Testis (tissue), 5 donors: ENCODE results near the gene SIGLEC11. TPM values are rescaled to one million over a fixed set of nuclear protein-coding genes. Genes with fewer than 3 reads are reported as not detected.
A peak's percentile ranks its signal among the peaks of the same experiment; 100 is the strongest.
"Not testable (repeated sequence)": the region's sequence is repeated elsewhere in the genome, so short reads cannot be mapped to it uniquely, and the experiment has no call there.

Experiments used
- DNase-seq: peaks from one replicate; pipeline ENCODE4 v3.0.0-alpha.2; 2019
- H3K27ac ChIP-seq, 2 donors: fragments of 200-600 bp; sonication (generic); one replicate each; pipeline ENCODE4 v1.5.1; 2019
- H3K27me3 ChIP-seq: fragments of 200-600 bp; sonication (generic); one replicate; pipeline ENCODE4 v1.5.1; 2019
- H3K36me3 ChIP-seq: fragments of 200-600 bp; sonication (generic); one replicate; pipeline ENCODE4 v1.5.1; 2017; ENCODE audit warnings: low read depth; ENCODE audit errors: missing control alignments
- H3K4me1 ChIP-seq: fragments of 200-600 bp; sonication (generic); one replicate; pipeline ENCODE4 v1.5.1; 2019
- H3K4me3 ChIP-seq, 2 donors: fragments of 200-600 bp; sonication (generic); one replicate each; pipeline ENCODE4 v1.5.1; 2017 to 2019
- H3K9me3 ChIP-seq: fragments of 200-600 bp; sonication (generic); one replicate; pipeline ENCODE4 v1.5.1; 2017
- POLR2A ChIP-seq: fragments of 450-650 bp; IDR thresholded peaks from one replicate; pipeline ENCODE4 v1.6.1; 2017; ENCODE audit warnings: antibody characterized with exemption, mild to moderate bottlenecking, moderate library complexity
- WGBS, 2 donors: methylation state at CpG; one replicate each; pipeline ENCODE4 v1.1.5; 2018; 5-methylcytosine and 5-hydroxymethylcytosine counted together
- intact Hi-C: fragments of 100-400 bp; cut with DNase I; formaldehyde crosslinking; loops from one replicate; pipeline ENCODE4 v1.15.1; 2023; ENCODE audit warnings: low total_unique reads
- long read RNA-seq, 2 donors: transcript quantifications; one replicate each; lab custom pipeline, GENCODE V29; 2026
- polyA plus RNA-seq: library from polyadenylated mRNA; stranded (reverse); fragments of 350-450 nt; fragmentation: Illumina TruSeq; extraction: RNeasy Lipid Tissue Mini Kit (QIAGEN cat#74804); gene quantifications from one replicate; pipeline ENCODE4 v1.2.3, GENCODE V29; 2014; ENCODE audit warnings: low read depth, low replicate concordance; ENCODE audit not compliant: insufficient read depth
- total RNA-seq, 2 donors: library from RNA; depleted of rRNA; stranded (reverse); fragments of >200 nt; gene quantifications; one replicate each; pipeline ENCODE4 v1.2.3, GENCODE V29; 2016
- TF ChIP-seq, protein P1 (sequence below), 3 experiments: fragments of 450-650 bp in 2 of 3; fragments of 200-600 bp in 1 of 3; sonication (generic) in 1 of 3; IDR thresholded peaks; one replicate each; pipeline ENCODE4 v1.5.1; 2016 to 2019; ENCODE audit warnings: antibody characterized with exemption in 3 of 3, mild to moderate bottlenecking in 2 of 3, moderate library complexity in 1 of 3

The SIGLEC11 gene, protein sequence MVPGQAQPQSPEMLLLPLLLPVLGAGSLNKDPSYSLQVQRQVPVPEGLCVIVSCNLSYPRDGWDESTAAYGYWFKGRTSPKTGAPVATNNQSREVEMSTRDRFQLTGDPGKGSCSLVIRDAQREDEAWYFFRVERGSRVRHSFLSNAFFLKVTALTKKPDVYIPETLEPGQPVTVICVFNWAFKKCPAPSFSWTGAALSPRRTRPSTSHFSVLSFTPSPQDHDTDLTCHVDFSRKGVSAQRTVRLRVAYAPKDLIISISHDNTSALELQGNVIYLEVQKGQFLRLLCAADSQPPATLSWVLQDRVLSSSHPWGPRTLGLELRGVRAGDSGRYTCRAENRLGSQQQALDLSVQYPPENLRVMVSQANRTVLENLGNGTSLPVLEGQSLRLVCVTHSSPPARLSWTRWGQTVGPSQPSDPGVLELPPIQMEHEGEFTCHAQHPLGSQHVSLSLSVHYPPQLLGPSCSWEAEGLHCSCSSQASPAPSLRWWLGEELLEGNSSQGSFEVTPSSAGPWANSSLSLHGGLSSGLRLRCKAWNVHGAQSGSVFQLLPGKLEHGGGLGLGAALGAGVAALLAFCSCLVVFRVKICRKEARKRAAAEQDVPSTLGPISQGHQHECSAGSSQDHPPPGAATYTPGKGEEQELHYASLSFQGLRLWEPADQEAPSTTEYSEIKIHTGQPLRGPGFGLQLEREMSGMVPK
- 1 to 10 TPM; 6.0 to 8.5 TPM for total RNA-seq
- polyA plus RNA-seq, result 5.8 TPM
- long read RNA-seq, donor 1, transcript SIGLEC11-201 (3 exons, 825 nt), result major isoform, 32 of 33 reads
- long read RNA-seq, donor 1, partial matches to known transcripts, result 0 of 33 reads
- long read RNA-seq, donor 1, other reads (novel, unspliced or antisense), result 0 of 33 reads
- long read RNA-seq, donor 2, transcript SIGLEC11-201 (3 exons, 825 nt), result major isoform, 15 of 15 reads
- long read RNA-seq, donor 2, partial matches to known transcripts, result 0 of 15 reads
- long read RNA-seq, donor 2, other reads (novel, unspliced or antisense), result 0 of 15 reads

DNA sequence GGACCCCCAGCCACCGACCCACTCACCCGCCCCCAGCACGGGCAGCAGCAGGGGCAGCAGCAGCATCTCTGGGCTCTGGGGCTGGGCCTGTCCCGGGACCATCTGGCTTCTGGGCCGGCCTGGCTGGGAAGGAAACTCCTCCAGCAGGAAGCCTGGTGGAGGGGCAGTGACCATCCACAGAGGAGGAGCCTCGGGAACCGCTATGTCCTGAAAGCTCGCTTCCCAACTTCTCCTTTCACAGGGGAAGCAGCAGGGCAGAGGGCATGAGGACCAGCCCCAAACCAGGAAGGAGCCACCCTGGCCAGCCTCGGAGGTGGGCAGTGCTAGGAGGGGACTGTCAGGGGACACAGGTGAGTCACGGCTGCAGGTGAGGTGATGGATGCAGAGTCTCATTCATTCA is at the start of gene SIGLEC11:
SIGLEC11 (minus strand) TSS at position 193 of the 400 bp plus-strand sequence; CDS start at position 102, 91 bp downstream.
- H3K4me1 ChIP-seq, H3K27me3 ChIP-seq, H3K36me3 ChIP-seq, H3K4me3 ChIP-seq, intact Hi-C loops, DNase-seq, H3K9me3 ChIP-seq, H3K27ac ChIP-seq: not testable (repeated sequence)
- 51 to 100% methylated on average over 2 of the region's 10 CpGs for WGBS, 2 donors

DNA sequence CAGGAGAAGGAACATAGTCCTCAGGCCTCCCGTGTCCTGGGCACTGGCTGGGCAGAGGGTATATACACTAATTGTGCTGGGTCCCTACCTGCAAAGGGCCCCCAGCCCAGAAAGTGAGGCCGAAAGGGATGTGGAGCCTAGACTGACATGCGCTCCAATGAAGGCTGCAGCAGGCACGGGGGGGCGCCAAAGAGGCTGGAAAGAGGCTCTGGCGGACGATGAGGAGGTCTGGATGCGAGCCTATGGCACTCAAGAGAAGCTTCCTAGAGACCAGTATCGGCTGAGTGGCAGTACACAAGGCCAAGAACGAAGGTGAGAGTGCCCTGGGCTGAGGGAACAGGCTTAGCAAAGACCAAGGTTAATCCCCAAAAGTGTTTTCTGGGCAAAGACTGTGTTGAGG is 47.6 kb upstream of the SIGLEC11 start:
- no peak for TF ChIP-seq POLR2A
- TF ChIP-seq, protein P1, sequence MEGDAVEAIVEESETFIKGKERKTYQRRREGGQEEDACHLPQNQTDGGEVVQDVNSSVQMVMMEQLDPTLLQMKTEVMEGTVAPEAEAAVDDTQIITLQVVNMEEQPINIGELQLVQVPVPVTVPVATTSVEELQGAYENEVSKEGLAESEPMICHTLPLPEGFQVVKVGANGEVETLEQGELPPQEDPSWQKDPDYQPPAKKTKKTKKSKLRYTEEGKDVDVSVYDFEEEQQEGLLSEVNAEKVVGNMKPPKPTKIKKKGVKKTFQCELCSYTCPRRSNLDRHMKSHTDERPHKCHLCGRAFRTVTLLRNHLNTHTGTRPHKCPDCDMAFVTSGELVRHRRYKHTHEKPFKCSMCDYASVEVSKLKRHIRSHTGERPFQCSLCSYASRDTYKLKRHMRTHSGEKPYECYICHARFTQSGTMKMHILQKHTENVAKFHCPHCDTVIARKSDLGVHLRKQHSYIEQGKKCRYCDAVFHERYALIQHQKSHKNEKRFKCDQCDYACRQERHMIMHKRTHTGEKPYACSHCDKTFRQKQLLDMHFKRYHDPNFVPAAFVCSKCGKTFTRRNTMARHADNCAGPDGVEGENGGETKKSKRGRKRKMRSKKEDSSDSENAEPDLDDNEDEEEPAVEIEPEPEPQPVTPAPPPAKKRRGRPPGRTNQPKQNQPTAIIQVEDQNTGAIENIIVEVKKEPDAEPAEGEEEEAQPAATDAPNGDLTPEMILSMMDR (IDR thresholded peaks at IDR 0.05), result no peak
- Histone ChIP-seq H3K9me3 (no peaks in the 10 kb centered on the region), H3K36me3 (no peaks in the 10 kb centered on the region), H3K4me3 (no peak overlapping the region), H3K4me1 (peaks cover 9% of the 10 kb centered on the region), H3K27me3 (no peaks in the 10 kb centered on the region), H3K27ac (no peak overlapping the region)
- 68 to 73% methylated on average over 10 of the region's 10 CpGs for WGBS, 2 donors
- peak; percentile 33 for DNase-seq
- intact Hi-C loops, result no loop called here

DNA sequence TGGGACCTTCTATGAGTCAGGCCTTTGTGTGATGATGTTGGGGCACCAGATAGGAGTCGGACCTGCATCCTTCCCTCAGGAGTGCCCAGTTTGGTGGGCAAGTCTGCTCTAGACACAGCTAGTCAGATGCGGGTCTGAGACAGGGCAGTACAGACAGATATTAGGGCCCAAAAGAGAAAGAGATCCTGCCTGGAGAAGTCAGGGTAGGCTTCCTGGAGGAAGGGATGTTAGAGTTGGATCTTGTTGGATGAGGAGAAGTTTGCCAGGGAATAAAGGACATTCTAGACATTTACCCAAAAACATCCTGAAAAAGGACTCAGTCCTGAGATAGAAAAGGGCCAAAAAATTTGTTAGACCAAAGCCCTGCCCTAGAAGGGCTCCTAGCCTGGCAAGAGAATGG is 47.0 kb upstream of the SIGLEC11 start:
- Histone ChIP-seq H3K4me3 (no peak overlapping the region), H3K36me3 (no peaks in the 10 kb centered on the region), H3K4me1 (peaks cover 15% of the 10 kb centered on the region), H3K27ac (no peak overlapping the region), H3K9me3 (no peaks in the 10 kb centered on the region), H3K27me3 (no peaks in the 10 kb centered on the region)
- TF ChIP-seq, protein P1 (IDR thresholded peaks at IDR 0.05), result no peak
- no peak for TF ChIP-seq POLR2A
- 86 to 96% methylated on average over 2 of the region's 2 CpGs for WGBS, 2 donors
- no peak for DNase-seq
- intact Hi-C loops, result no loop called here

DNA sequence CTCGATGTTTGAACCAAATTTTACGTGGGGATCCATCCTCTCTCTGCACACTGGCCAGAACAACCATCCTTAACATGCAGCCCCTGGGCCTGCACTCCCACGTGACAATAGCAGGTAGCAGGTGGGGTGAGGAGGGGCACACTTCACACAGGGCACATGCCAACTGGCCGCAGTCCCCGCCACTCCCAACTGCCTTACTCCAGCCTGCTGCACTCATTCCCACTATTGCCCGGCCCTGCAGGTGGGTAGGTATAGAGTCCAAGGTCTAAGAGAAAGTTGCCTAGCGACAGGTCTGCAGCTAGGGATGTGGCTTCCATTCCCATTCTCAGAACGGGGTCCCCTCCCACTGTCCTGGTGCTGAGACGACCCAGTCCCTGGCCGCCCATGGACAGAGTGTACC is 46.2 kb upstream of the SIGLEC11 start:
- WGBS, 2 donors, result 78 to 89% methylated on average over 3 to 10 of the region's 10 CpGs
- DNase-seq, result no peak
- Histone ChIP-seq H3K27me3 (no peaks in the 10 kb centered on the region), H3K36me3 (no peaks in the 10 kb centered on the region), H3K9me3 (no peaks in the 10 kb centered on the region), H3K27ac (no peak overlapping the region), H3K4me3 (no peak overlapping the region), H3K4me1 (peaks cover 20% of the 10 kb centered on the region)
- TF ChIP-seq, protein P1 (IDR thresholded peaks at IDR 0.05), result no peak
- no peak for TF ChIP-seq POLR2A
- intact Hi-C loops, result no loop called here

DNA sequence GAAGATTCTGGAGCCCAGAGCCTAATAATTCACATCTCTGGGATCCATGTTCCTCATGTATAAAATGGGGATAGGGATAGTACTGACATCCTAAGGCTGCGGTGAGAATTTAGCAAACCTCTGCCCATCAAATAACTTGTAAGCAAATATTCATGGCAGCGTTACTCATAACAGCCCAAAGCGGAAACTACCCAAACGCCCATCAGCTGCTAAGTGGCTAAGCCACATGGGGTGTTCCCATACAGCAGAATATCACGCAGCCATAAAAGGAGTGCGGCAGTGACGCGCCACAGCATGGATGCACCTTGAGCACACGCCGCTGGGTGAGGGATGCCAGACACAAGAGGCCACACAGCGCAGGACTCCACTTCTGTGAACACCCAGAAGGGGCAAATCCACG is 44.5 kb upstream of the SIGLEC11 start:
- no peaks in the 10 kb centered on the region for H3K36me3 ChIP-seq
- intact Hi-C loops, result no loop called here
- no peaks in the 10 kb centered on the region for H3K27me3 ChIP-seq
- H3K4me1 ChIP-seq, result peaks cover 25% of the 10 kb centered on the region
- no peak for DNase-seq
- TF ChIP-seq POLR2A, result no peak
- TF ChIP-seq, protein P1 (IDR thresholded peaks at IDR 0.05), result no peak
- H3K9me3 ChIP-seq, result no peaks in the 10 kb centered on the region
- no peak overlapping the region for H3K27ac ChIP-seq
- 88 to 98% methylated on average over 12 of the region's 12 CpGs for WGBS, 2 donors
- H3K4me3 ChIP-seq, result no peak overlapping the region
